ENCODE measurements around the gene MGAT4A. TPM values are rescaled to one million over a fixed set of nuclear protein-coding genes. Genes with fewer than 3 reads are reported as not detected.
"Not testable (repeated sequence)": the region's sequence is repeated elsewhere in the genome, so short reads cannot be mapped to it uniquely, and the experiment has no call there.

MGAT4A gene
- polyA plus RNA-seq, 4 donors = 28.9 to 50.4 (median 37.1) TPM

DNA sequence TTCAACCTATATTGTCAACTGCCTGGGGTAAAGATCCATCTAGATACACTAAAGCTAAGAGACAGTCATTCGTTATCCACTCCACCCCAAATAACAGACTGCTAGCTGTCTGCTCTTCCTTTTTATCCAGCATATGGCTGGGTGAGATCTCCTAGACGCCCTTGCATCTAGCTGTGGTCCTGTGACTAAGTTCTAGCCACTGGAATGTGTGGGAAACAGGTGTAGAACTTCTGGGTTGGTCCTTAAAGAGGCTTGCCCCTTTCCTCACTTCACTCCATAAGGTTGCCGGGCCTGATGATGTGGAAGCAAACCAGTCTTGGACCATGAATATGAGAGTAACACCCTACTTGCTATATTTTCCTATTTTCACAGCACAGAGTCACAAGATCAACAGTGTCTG, 125.9 kb downstream of the MGAT4A start:
- FAIRE-seq = no peak
- Histone ChIP-seq H3K27ac (ENCODE audit: low read depth in 1 of 3, low read length in 2 of 3) (no peak overlapping the region), H3K4me3 (ENCODE audit: low read depth in 1 of 3, low read length in 3 of 3) (no peak overlapping the region), H3K9me3 (ENCODE audit: control insufficient read depth in 2 of 2, insufficient read depth in 1 of 2, low read depth in 1 of 2, low read length in 1 of 2) (no peaks in the 10 kb centered on the region), H3K36me3 (ENCODE audit: control insufficient read depth in 3 of 3, insufficient read depth in 2 of 3, low read depth in 1 of 3, low read length in 3 of 3) (peaks cover 1 to 10% (median 2%) of the 10 kb centered on the region in 3 donors), H3K4me1 (ENCODE audit: control insufficient read depth in 3 of 3, insufficient read depth in 2 of 3, low read depth in 1 of 3, low read length in 2 of 3) (peaks cover 5 to 12% (median 11%) of the 10 kb centered on the region in 3 donors), H3K27me3 (ENCODE audit: control insufficient read depth in 3 of 3, insufficient read depth in 3 of 3, low read length in 3 of 3) (no peaks in the 10 kb centered on the region)
- 77 to 80% (median 79%) methylated on average over 3 of the region's 3 CpGs for WGBS, 3 donors
- no peak for DNase-seq

DNA sequence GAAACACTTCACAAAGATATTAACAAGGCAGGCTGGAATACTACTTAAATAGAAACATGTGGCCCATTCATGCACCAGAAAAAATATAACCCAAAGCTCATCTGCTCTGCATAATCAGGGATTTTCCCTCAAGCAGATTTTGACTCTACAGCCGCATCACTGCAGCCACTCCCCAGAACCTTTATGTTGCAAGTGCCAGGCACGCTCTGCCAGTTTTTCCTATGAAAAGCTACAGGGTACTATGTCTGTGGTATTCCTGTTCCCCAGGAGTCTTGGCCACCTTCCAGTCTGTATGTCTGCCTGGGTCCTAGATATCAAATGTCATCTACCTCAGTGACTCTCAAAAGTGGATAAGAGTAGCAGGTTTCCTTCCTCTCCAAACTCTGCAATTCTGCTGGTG, 126.4 kb downstream of the MGAT4A start:
- DNase-seq = no peak
- H3K4me1 ChIP-seq (ENCODE audit: control insufficient read depth in 3 of 3, insufficient read depth in 2 of 3, low read depth in 1 of 3, low read length in 2 of 3) = peaks cover 0 to 8% (median 7%) of the 10 kb centered on the region in 3 donors
- H3K36me3 ChIP-seq (ENCODE audit: control insufficient read depth in 3 of 3, insufficient read depth in 2 of 3, low read depth in 1 of 3, low read length in 3 of 3) = peaks cover 1 to 14% (median 7%) of the 10 kb centered on the region in 3 donors
- no peak overlapping the region for H3K27ac ChIP-seq (ENCODE audit: low read depth in 1 of 3, low read length in 2 of 3)
- no peaks in the 10 kb centered on the region for H3K27me3 ChIP-seq (ENCODE audit: control insufficient read depth in 3 of 3, insufficient read depth in 3 of 3, low read length in 3 of 3)
- WGBS, 3 donors = 62 to 80% (median 79%) methylated on average over 2 of the region's 2 CpGs
- FAIRE-seq = no peak
- H3K9me3 ChIP-seq (ENCODE audit: control insufficient read depth in 2 of 2, insufficient read depth in 1 of 2, low read depth in 1 of 2, low read length in 1 of 2) = no peaks in the 10 kb centered on the region
- no peak overlapping the region for H3K4me3 ChIP-seq (ENCODE audit: low read depth in 1 of 3, low read length in 3 of 3)

- no peak overlapping the region for H3K4me3 ChIP-seq (ENCODE audit: low read depth in 1 of 3, low read length in 3 of 3)
- H3K36me3 ChIP-seq (ENCODE audit: control insufficient read depth in 3 of 3, insufficient read depth in 2 of 3, low read depth in 1 of 3, low read length in 3 of 3) = peaks cover 6 to 18% (median 7%) of the 10 kb centered on the region in 3 donors
- peaks cover 0 to 2% (median 1%) of the 10 kb centered on the region in 3 donors for H3K4me1 ChIP-seq (ENCODE audit: control insufficient read depth in 3 of 3, insufficient read depth in 2 of 3, low read depth in 1 of 3, low read length in 2 of 3)
- no peak for FAIRE-seq
- H3K9me3 ChIP-seq (ENCODE audit: control insufficient read depth in 2 of 2, insufficient read depth in 1 of 2, low read depth in 1 of 2, low read length in 1 of 2) = no peaks in the 10 kb centered on the region
- no peak overlapping the region for H3K27ac ChIP-seq (ENCODE audit: low read depth in 1 of 3, low read length in 2 of 3)
- H3K27me3 ChIP-seq (ENCODE audit: control insufficient read depth in 3 of 3, insufficient read depth in 3 of 3, low read length in 3 of 3) = no peaks in the 10 kb centered on the region
- peak; percentile 40 to 54 for DNase-seq
- WGBS, 3 donors = 79 to 82% (median 80%) methylated on average over 3 of the region's 3 CpGs
Measured at GRCh38 chr2:98601532-98602132, 129.3 kb downstream of the MGAT4A start.

GRCh38 chr2:98598781-98599428, 132.0 kb downstream of the MGAT4A start:
- no peak for FAIRE-seq
- Histone ChIP-seq H3K27ac (ENCODE audit: low read depth in 1 of 3, low read length in 2 of 3) (no peak overlapping the region), H3K36me3 (ENCODE audit: control insufficient read depth in 3 of 3, insufficient read depth in 2 of 3, low read depth in 1 of 3, low read length in 3 of 3) (peaks cover 6 to 18% (median 7%) of the 10 kb centered on the region in 3 donors), H3K4me3 (ENCODE audit: low read depth in 1 of 3, low read length in 3 of 3) (no peak overlapping the region), H3K27me3 (ENCODE audit: control insufficient read depth in 3 of 3, insufficient read depth in 3 of 3, low read length in 3 of 3) (no peaks in the 10 kb centered on the region), H3K9me3 (ENCODE audit: control insufficient read depth in 2 of 2, insufficient read depth in 1 of 2, low read depth in 1 of 2, low read length in 1 of 2) (peaks cover 0 to 2% of the 10 kb centered on the region in 2 donors), H3K4me1 (ENCODE audit: control insufficient read depth in 3 of 3, insufficient read depth in 2 of 3, low read depth in 1 of 3, low read length in 2 of 3) (no peaks in the 10 kb centered on the region)
- WGBS, 3 donors = 85 to 95% (median 93%) methylated on average over 1 of the region's 1 CpG
- no peak for DNase-seq

GRCh38 chr2:98594665-98595064, 136.3 kb downstream of the MGAT4A start:
- not testable (repeated sequence) for FAIRE-seq; H3K27ac ChIP-seq (ENCODE audit: low read depth in 1 of 3, low read length in 2 of 3); DNase-seq; H3K4me1 ChIP-seq (ENCODE audit: control insufficient read depth in 3 of 3, insufficient read depth in 2 of 3, low read depth in 1 of 3, low read length in 2 of 3); H3K27me3 ChIP-seq (ENCODE audit: control insufficient read depth in 3 of 3, insufficient read depth in 3 of 3, low read length in 3 of 3); H3K9me3 ChIP-seq (ENCODE audit: control insufficient read depth in 2 of 2, insufficient read depth in 1 of 2, low read depth in 1 of 2, low read length in 1 of 2); H3K4me3 ChIP-seq (ENCODE audit: low read depth in 1 of 3, low read length in 3 of 3)
- 82 to 86% (median 83%) methylated on average over 2 of the region's 4 CpGs for WGBS, 3 donors
- H3K36me3 ChIP-seq (ENCODE audit: control insufficient read depth in 3 of 3, insufficient read depth in 2 of 3, low read depth in 1 of 3, low read length in 3 of 3) = peaks cover 1 to 14% (median 5%) of the 10 kb centered on the region in 3 donors

DNA sequence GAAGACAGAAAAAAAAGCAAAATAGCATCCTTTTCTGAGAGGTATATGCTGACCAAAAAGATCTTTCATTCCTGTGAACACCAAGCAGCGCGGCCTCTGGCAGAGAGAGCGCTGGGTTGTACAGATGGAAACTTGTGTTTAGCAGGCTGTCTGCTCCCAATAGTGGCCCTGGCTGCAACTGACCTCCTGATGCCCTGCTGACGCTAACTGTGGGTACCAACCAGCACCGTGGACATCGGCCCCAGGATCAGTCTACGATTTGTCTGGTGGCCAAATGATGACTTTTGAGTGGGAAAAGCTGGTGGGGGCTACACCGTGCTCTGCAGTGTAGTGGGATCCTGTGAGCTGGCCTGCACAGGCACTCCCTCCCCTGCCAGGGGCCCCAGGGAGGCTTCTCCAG, 138.4 kb downstream of the MGAT4A start:
- FAIRE-seq = no peak
- H3K36me3 ChIP-seq (ENCODE audit: control insufficient read depth in 3 of 3, insufficient read depth in 2 of 3, low read depth in 1 of 3, low read length in 3 of 3) = peaks cover 0 to 14% (median 1%) of the 10 kb centered on the region in 3 donors
- no peaks in the 10 kb centered on the region for H3K4me1 ChIP-seq (ENCODE audit: control insufficient read depth in 3 of 3, insufficient read depth in 2 of 3, low read depth in 1 of 3, low read length in 2 of 3)
- H3K9me3 ChIP-seq (ENCODE audit: control insufficient read depth in 2 of 2, insufficient read depth in 1 of 2, low read depth in 1 of 2, low read length in 1 of 2) = peaks cover 0 to 3% of the 10 kb centered on the region in 2 donors
- 96 to 98% (median 97%) methylated on average over 8 of the region's 8 CpGs for WGBS, 3 donors
- DNase-seq = no peak
- H3K27me3 ChIP-seq (ENCODE audit: control insufficient read depth in 3 of 3, insufficient read depth in 3 of 3, low read length in 3 of 3) = no peaks in the 10 kb centered on the region
- H3K27ac ChIP-seq (ENCODE audit: low read depth in 1 of 3, low read length in 2 of 3) = no peak overlapping the region
- H3K4me3 ChIP-seq (ENCODE audit: low read depth in 1 of 3, low read length in 3 of 3) = no peak overlapping the region

GRCh38 chr2:98589489-98589888, 141.4 kb downstream of the MGAT4A start:
- Histone ChIP-seq H3K36me3 (ENCODE audit: control insufficient read depth in 3 of 3, insufficient read depth in 2 of 3, low read depth in 1 of 3, low read length in 3 of 3) (peaks cover 0 to 20% (median 0%) of the 10 kb centered on the region in 3 donors), H3K27ac (ENCODE audit: low read depth in 1 of 3, low read length in 2 of 3) (no peak overlapping the region), H3K4me3 (ENCODE audit: low read depth in 1 of 3, low read length in 3 of 3) (no peak overlapping the region), H3K27me3 (ENCODE audit: control insufficient read depth in 3 of 3, insufficient read depth in 3 of 3, low read length in 3 of 3) (no peaks in the 10 kb centered on the region), H3K4me1 (ENCODE audit: control insufficient read depth in 3 of 3, insufficient read depth in 2 of 3, low read depth in 1 of 3, low read length in 2 of 3) (peaks cover 0 to under 1% (median 0%) of the 10 kb centered on the region in 3 donors), H3K9me3 (ENCODE audit: control insufficient read depth in 2 of 2, insufficient read depth in 1 of 2, low read depth in 1 of 2, low read length in 1 of 2) (peaks cover 0 to 3% of the 10 kb centered on the region in 2 donors)
- WGBS, 3 donors = 97% methylated on average over 4 of the region's 4 CpGs
- no peak for DNase-seq
- FAIRE-seq = no peak

- 80 to 87% (median 81%) methylated on average over 4 of the region's 4 CpGs for WGBS, 3 donors
- FAIRE-seq (no peak), DNase-seq (no peak)
- peaks cover 0 to 21% (median 0%) of the 10 kb centered on the region in 3 donors for H3K36me3 ChIP-seq (ENCODE audit: control insufficient read depth in 3 of 3, insufficient read depth in 2 of 3, low read depth in 1 of 3, low read length in 3 of 3)
- H3K27me3 ChIP-seq (ENCODE audit: control insufficient read depth in 3 of 3, insufficient read depth in 3 of 3, low read length in 3 of 3) = no peaks in the 10 kb centered on the region
- no peak overlapping the region for H3K27ac ChIP-seq (ENCODE audit: low read depth in 1 of 3, low read length in 2 of 3)
- H3K4me1 ChIP-seq (ENCODE audit: control insufficient read depth in 3 of 3, insufficient read depth in 2 of 3, low read depth in 1 of 3, low read length in 2 of 3) = peaks cover 0 to 5% (median 0%) of the 10 kb centered on the region in 3 donors
- no peak overlapping the region for H3K4me3 ChIP-seq (ENCODE audit: low read depth in 1 of 3, low read length in 3 of 3)
- H3K9me3 ChIP-seq (ENCODE audit: control insufficient read depth in 2 of 2, insufficient read depth in 1 of 2, low read depth in 1 of 2, low read length in 1 of 2) = peaks cover 0 to 2% of the 10 kb centered on the region in 2 donors
Measured at GRCh38 chr2:98588880-98589431, 142.0 kb downstream of the MGAT4A start.
